Pancreas (tissue), 10 donors: ENCODE results near the gene C8G. TPM values are rescaled to one million over a fixed set of nuclear protein-coding genes. Genes with fewer than 3 reads are reported as not detected.

Experiments
- ATAC-seq, 4 donors: fragments of 200-7000 bp; cut with Tn5 transposase; one replicate each; pipeline versions ENCODE4 v1.8.0 to v1.9.1; 2020; ENCODE audit warnings: mild to moderate bottlenecking in 4 of 4, moderate library complexity in 4 of 4
- DNase-seq, 6 donors: peaks; one replicate each; pipeline ENCODE4 v3.0.0-alpha.2; 2020
- FAIRE-seq: peaks from 2 replicates; lab custom pipeline; 2012; peaks lifted over from hg19 to GRCh38; lab: Jason Lieb, UNC
- H3K27ac ChIP-seq, 4 donors: fragments of 200-600 bp; sonication (generic); 1 replicate in 3 of 4; 2 replicates in 1 of 4; pipeline versions ENCODE4 v1.5.0 to v1.8.0; 2020
- H3K27me3 ChIP-seq, 4 donors: fragments of 200-600 bp; one replicate each; pipeline ENCODE4 v1.8.0; 2021
- H3K36me3 ChIP-seq, 3 donors: fragments of 200-600 bp; sonication (generic) in 1 of 3; one replicate each; pipeline versions ENCODE4 v1.5.0 to v1.8.0; 2020 to 2021
- H3K4me1 ChIP-seq, 3 donors: fragments of 200-600 bp; one replicate each; pipeline ENCODE4 v1.8.0; 2021
- H3K4me3 ChIP-seq, 4 donors: fragments of 200-600 bp; sonication (generic) in 2 of 4; one replicate each; pipeline versions ENCODE4 v1.5.0 to v1.8.0; 2020 to 2021
- H3K9me3 ChIP-seq, 4 donors: fragments of 200-600 bp; one replicate each; pipeline ENCODE4 v1.8.0; 2021
- CTCF ChIP-seq, 4 donors: fragments of 200-600 bp; sonication (generic) in 3 of 4; IDR thresholded peaks; one replicate each; pipeline versions ENCODE4 v1.5.0 to v1.8.0; 2021; ENCODE audit warnings: antibody characterized with exemption in 4 of 4
- WGBS, 2 donors: extraction: QIAGEN DNeasy Blood & Tissue Kit; methylation state at CpG; one replicate each; pipeline ENCODE4 v1.1.7; 2013; 5-methylcytosine and 5-hydroxymethylcytosine counted together
- intact Hi-C, 3 donors: fragments of 100-400 bp; cut with DNase I; formaldehyde crosslinking; loops; one replicate each; pipeline versions ENCODE4 v1.11.1 to v1.14.2; 2022
- polyA plus RNA-seq, 2 donors: library from polyadenylated mRNA; stranded (reverse); fragments of 200-250 nt; gene quantifications; one replicate each; pipeline ENCODE4 v1.2.3, GENCODE V29; 2013
- total RNA-seq, 6 donors: library from RNA; stranded (reverse); fragmentation: NEBNext Ultra II Directional in 4 of 6; extraction: Animal tissue kit (Norgen Biotek cat#: 25700) in 4 of 6; gene quantifications; one replicate each; pipeline versions ENCODE4 v1.2.1 to v1.2.4, GENCODE V29; 2021 to 2023
- donor health status: healthy with polysubstance abuse.
- donor health status: DM: no; HTN: no; CAD: no; lungs with moderate emphysema.
- donor health status: DM: no; HTN: no; CAD: no.
- donor health status: control.
- donor health status: control.
- donor health status: Bipolar disorder and iron deficiency.
- donor health status: DM: yes; HTN: yes; CAD: no.
- donor health status: DM: no; HTN: no; CAD: no.
- donor health status: DM: no; HTN: no; CAD: no.
- donor health status: DM: yes; HTN: yes; CAD: no.

The C8G gene
- total and polyA plus RNA-seq, 8 donors, result 0.24 to 5.0 (median 0.84) TPM; not detected in 1

- Histone ChIP-seq H3K36me3 (no peaks in the 10 kb centered on the region), H3K4me1 (peaks cover 0 to 18% (median 0%) of the 10 kb centered on the region in 3 donors), H3K27ac (peak overlapping the region; percentile 93 to 94 (median 94)), H3K4me3 (peak overlapping the region; percentile 58 to 71 (median 66)), H3K9me3 (no peaks in the 10 kb centered on the region), H3K27me3 (no peaks in the 10 kb centered on the region)
- ATAC-seq (peak; percentile 92 to 95 (median 94)), DNase-seq (peak; percentile 96 to 99 (median 98)), FAIRE-seq (no peak)
- TF ChIP-seq CTCF (IDR thresholded peaks at IDR 0.05), result peak in 1 of 4 donors; percentile 15
- 1 to 2% methylated on average over 37 to 63 of the region's 63 CpGs for WGBS, 2 donors
- intact Hi-C loops, result loop anchor here in 2 of 3 donors (5.0 to 10.0 kb wide), 4 partner anchors 75 to 155 kb away; partner anchors contain the start of genes ABCA2 (in 1 of the 2), AJM1 (in 1 of the 2), CCDC183 (in 1 of the 2) and PHPT1 (in 1 of the 2)
Observed at GRCh38 chr9:136949817-136950655, 5.0 kb downstream of the C8G start.

- Histone ChIP-seq H3K4me3 (peak overlapping the region; percentile 58 to 71 (median 66)), H3K4me1 (peaks cover 0 to 18% (median 0%) of the 10 kb centered on the region in 3 donors), H3K27ac (peak overlapping the region; percentile 93 to 94 (median 94)), H3K9me3 (no peaks in the 10 kb centered on the region), H3K27me3 (no peaks in the 10 kb centered on the region), H3K36me3 (no peaks in the 10 kb centered on the region)
- FAIRE-seq (no peak), ATAC-seq (peak; percentile 19 to 46 (median 22)), DNase-seq (peak in 2 of 6 donors; percentile 54 to 65)
- TF ChIP-seq CTCF (IDR thresholded peaks at IDR 0.05), result no peak
- WGBS, 2 donors, result 13 to 14% methylated on average over 8 to 9 of the region's 9 CpGs
- intact Hi-C loops, result loop anchor here in 1 of 3 donors (10.0 kb wide), 1 partner anchor 74 kb away; the partner anchor contains the start of gene ABCA2
Observed at GRCh38 chr9:136950656-136951276, 5.7 kb downstream of the C8G start.

- no peak for ATAC-seq
- intact Hi-C loops, result loop anchor here in 1 of 3 donors (10.0 kb wide), 1 partner anchor 73 kb away; the partner anchor contains the start of gene ABCA2
- no peaks in the 10 kb centered on the region for H3K36me3 ChIP-seq
- 73 to 82% methylated on average over 13 to 14 of the region's 14 CpGs for WGBS, 2 donors
- no peaks in the 10 kb centered on the region for H3K27me3 ChIP-seq
- peaks cover 0 to 18% (median 0%) of the 10 kb centered on the region in 3 donors for H3K4me1 ChIP-seq
- H3K4me3 ChIP-seq, result no peak within 1 kb of the TSS
- FAIRE-seq, result no peak
- no peaks in the 10 kb centered on the region for H3K9me3 ChIP-seq
- no peak for TF ChIP-seq CTCF (IDR thresholded peaks at IDR 0.05)
- peak in 2 of 6 donors; percentile 50 to 80 for DNase-seq
- H3K27ac ChIP-seq, result peak within 1 kb of the TSS; percentile 42 to 94 (median 94)
Observed at GRCh38 chr9:136951541-136952320, 6.7 kb downstream of the C8G start, which contains the start of gene LCN12. LCN12 (plus strand) TSS chr9:136952273; CDS start chr9:136952328, 55 bp downstream.

GRCh38 chr9:136952321-136952850 lies 7.3 kb downstream of the C8G start:
- ATAC-seq, result no peak
- no peak for TF ChIP-seq CTCF (IDR thresholded peaks at IDR 0.05)
- peak overlapping the region in 3 of 4 donors; percentile 31 to 42 (median 39) for H3K27ac ChIP-seq
- intact Hi-C loops, result loop anchor here in 1 of 3 donors (10.0 kb wide), 1 partner anchor 72 kb away; the partner anchor contains the start of gene ABCA2
- H3K4me1 ChIP-seq, result peaks cover 0 to 18% (median 0%) of the 10 kb centered on the region in 3 donors
- H3K4me3 ChIP-seq, result no peak overlapping the region
- FAIRE-seq, result no peak
- no peaks in the 10 kb centered on the region for H3K9me3 ChIP-seq
- H3K36me3 ChIP-seq, result no peaks in the 10 kb centered on the region
- DNase-seq, result peak in 2 of 6 donors; percentile 56 to 77
- 58 to 61% methylated on average over 13 to 15 of the region's 15 CpGs for WGBS, 2 donors
- no peaks in the 10 kb centered on the region for H3K27me3 ChIP-seq
